GM12873 (cell line): ENCODE data around the gene MTUS2.

ENCODE experiments used
- TF ChIP-seq, protein P1 (sequence below): IDR thresholded peaks from 2 replicates; pipeline ENCODE4 v1.5.1; 2012; ENCODE audit warnings: low read depth, mild to moderate bottlenecking, moderate library complexity, low read length, control low read depth; ENCODE audit not compliant: insufficient read depth; ENCODE audit errors: missing control alignments

The MTUS2 gene

DNA sequence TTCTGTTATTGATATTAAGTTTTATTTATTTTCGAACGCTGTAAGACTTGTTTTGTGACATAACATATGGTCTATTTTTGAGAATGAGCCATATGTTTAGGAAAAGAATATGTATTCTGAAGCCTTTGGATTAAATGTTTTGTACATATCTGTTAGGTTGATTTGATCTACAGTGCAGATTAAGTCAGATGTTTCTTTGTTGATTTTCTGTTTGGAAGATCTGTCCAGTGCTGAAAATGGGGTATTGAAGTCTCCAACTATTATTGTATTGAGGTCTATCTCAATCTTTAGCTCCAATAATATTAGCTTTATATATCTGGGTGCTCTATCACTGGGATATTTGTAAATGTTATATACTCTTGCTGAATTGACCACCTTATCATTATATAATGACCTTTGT, 97.9 kb downstream of the MTUS2 start:
- TF ChIP-seq, protein P1, sequence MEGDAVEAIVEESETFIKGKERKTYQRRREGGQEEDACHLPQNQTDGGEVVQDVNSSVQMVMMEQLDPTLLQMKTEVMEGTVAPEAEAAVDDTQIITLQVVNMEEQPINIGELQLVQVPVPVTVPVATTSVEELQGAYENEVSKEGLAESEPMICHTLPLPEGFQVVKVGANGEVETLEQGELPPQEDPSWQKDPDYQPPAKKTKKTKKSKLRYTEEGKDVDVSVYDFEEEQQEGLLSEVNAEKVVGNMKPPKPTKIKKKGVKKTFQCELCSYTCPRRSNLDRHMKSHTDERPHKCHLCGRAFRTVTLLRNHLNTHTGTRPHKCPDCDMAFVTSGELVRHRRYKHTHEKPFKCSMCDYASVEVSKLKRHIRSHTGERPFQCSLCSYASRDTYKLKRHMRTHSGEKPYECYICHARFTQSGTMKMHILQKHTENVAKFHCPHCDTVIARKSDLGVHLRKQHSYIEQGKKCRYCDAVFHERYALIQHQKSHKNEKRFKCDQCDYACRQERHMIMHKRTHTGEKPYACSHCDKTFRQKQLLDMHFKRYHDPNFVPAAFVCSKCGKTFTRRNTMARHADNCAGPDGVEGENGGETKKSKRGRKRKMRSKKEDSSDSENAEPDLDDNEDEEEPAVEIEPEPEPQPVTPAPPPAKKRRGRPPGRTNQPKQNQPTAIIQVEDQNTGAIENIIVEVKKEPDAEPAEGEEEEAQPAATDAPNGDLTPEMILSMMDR, result no peak

DNA sequence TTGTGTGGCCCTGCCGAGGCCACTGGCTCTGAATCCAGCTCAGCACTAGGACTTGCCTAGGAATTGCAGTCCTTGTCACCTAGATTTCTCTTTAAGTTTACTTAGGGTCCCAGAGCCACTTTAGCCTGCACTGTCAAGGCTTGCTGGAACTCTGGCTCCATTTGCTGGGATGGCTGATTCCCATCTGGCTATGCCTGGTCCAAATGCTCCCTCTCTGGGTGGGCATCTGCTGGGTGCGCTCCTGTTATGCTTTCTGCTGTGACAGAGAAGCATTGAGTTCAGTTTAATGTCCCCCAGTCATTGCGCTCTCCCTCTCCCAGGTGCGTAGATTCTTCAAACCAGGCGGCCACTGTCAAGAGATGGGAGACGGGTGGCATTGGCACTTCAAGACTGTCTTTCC, 102.2 kb downstream of the MTUS2 start:
- TF ChIP-seq, protein P1, result no peak

DNA sequence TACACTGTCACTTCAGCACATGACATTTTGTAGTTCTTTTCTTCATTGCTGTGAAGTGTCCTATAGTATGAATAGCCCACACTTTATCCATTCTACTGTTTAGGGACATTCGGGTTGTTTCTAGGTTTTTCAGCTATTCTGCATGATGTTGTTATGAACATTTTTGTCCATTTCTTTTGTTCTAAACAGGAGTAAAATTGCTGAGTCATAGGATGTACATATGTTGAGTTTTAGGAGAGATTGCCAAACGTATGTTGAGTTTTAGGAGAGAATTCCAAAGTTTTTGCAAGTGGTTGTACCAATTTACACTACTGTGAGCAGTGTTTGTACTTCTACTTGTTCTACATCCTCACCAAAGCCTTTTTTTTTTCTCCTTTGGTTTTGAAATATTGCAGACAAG, 115.0 kb downstream of the MTUS2 start:
- TF ChIP-seq, protein P1, result no peak

DNA sequence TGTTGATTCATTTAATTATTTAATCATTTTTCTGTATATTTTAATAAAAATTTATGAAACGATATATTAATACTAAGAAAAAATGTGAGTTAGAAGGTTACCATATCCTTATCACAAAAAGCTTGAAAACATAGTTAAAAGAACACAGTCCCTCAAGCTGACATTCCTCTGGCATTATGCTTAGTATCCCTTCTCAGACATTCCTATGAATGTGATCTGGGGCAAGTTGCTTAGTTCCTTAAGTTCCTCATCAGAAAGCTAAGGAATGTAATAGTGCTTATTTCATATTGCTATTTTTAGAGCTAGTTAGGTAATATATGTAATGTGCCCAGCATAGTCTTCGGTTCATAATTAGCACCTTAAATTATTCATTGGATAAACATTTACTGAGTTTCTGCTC, 122.8 kb downstream of the MTUS2 start:
- TF ChIP-seq, protein P1, result no peak

DNA sequence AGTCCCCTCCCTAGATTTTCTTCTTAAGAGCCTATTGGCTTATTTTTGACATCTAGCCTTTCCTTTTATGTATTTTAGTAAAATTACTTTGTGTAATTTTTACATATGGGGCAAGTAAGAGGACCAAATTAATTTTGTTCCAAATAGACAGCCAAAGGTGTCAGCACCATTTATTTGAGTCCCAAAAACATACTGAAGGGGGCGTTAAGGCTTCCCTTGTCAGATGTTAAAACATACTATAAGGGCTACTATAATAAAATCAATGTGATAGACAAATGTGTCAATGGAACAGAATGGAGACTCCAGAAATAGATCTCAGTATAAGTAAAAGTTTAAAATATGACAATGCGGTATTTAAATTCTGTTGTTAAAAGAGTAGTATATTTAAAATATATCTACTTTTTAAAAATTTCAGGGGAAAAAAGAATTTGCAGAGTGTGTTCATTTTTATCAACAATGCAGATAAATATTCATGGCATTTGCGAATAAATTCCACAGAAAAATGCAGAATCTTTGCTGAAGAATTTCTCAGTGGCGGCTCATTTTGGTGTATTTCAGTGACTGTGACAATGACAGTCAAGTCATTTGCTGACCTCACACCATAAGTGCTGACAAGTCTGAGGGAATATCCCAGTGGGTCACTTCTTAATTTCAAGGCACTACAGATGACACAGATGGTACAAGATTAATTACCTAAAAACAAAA, 133.7 kb downstream of the MTUS2 start:
- TF ChIP-seq, protein P1, result peak; percentile 2

DNA sequence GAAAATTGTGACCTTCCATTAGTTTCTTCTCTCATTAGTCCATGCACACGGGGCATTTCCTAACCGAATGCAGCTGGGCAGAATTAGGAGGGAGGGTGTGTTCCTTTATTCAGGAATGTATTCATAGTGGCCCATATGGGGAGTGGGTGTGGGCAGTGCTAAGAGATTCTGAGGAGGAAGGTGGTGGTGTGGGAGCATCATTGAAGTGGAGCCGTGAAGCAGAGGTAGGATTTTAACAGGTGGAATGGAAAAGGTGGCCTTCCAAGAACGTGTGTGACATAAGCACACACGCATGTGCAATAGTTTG, 134.2 kb downstream of the MTUS2 start:
- TF ChIP-seq, protein P1, result no peak

DNA sequence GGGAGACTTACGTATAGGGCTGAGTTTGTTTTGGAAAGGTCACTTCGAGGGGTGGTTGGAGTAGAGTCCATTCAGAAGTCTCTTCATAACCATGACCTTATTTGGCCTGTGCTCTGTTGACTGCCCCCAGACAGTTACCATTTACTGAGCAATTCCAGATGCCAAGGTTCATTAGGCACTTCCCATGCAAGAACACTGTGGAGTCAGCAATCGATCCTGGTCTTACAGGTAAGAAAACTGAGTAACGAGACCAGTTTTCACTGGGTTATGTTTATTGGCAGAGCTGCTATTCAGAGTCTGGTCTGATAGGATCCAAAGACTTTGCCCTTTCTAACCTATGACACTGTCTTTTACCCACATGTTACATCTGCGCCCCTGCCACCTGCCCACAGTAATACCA, 134.7 kb downstream of the MTUS2 start:
- TF ChIP-seq, protein P1, result no peak
